Activated CD4-positive, CD25-positive, alpha-beta regulatory T cell treated with anti-CD3 and anti-CD28 coated beads, Interleukin-2, amount 50 U/mL, for 16 hours (primary cell): ENCODE results near the gene KDM4B.

Source experiments
- DNase-seq: peaks from one replicate; pipeline ENCODE4 v3.0.0-alpha.2; 2020; ENCODE audit warnings: low read depth, low spot score

Gene KDM4B

DNA sequence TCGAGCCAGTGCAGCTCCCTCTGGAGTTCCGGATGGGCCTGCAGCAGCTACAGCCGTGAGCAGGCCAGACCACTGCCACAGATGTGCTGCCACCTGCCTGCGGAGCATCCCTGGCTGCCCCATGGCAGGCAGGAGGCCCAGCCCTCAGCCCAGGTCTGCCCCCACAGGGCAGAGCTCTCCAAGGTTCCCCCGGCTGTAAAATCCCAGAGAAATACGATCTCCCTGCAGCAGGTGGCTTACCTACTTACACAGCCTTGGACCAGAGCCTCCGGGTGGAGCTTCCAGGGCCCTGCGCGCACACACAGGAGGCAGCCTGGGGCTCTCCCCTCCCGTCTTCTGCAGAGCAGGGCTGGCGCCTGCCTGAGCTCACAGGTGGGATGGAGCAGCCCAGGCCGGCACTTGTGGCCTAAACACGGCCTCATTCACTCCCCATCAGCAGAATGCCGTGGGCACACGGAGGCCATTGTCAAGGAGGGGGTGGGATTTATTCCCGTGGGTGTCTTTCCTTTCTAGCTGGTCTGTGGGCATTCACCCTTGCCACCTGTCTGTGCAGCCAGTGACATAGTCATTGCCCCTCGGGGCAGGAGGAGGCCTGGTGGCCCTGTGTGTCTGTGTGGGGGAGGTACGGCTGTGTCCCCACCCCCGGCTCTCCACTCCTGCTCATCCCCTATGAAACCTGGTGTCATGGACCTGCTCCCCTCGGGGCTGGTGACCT, 118.0 kb downstream of the KDM4B start:
- no peak for DNase-seq

- DNase-seq, result no peak
These were observed 120.4 kb downstream of the KDM4B start for GRCh38 chr19:5089283-5089682.

- DNase-seq, result no peak
These were observed 121.6 kb downstream of the KDM4B start for GRCh38 chr19:5090465-5091017.

DNA sequence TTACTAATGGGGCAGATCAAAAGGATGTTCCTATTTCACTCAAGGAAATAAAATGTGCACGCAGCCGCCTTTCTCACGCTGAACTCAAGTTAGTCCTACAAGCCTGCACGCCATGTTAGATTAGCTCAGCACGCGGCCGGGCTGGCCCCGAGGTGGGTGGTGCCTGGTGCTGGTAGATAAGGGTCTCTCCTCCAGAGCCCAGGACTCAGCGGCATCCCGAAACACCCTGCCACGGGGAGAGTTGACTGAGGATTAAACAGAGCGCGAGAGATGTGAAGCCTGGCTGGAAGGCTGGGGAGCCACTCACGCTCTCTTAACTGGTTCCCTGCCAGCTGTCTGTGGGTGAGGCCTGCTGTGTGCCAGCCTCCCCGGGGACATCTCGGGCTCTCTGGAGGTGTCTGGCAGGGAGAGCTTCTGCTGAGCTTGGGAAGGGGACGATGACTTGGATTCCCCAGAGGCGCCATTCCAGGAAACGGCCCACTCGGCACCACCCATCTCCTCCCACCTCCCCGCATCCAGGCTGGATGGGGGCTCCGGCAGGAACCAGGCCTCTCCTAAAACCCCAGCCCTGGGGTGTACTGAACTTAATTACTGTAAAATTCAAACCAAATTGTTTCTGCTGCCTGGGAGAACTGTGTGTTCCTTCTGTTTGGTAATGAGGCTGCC, 122.2 kb downstream of the KDM4B start:
- DNase-seq, result no peak

GRCh38 chr19:5091684-5092480, 123.0 kb downstream of the KDM4B start:
- DNase-seq, result no peak

GRCh38 chr19:5092481-5092843, 123.5 kb downstream of the KDM4B start:
- no peak for DNase-seq

GRCh38 chr19:5093297-5093928, 124.5 kb downstream of the KDM4B start:
- DNase-seq, result no peak

- DNase-seq, result no peak
These were observed 125.2 kb downstream of the KDM4B start for GRCh38 chr19:5093948-5094718.

- no peak for DNase-seq
These were observed 126.1 kb downstream of the KDM4B start for GRCh38 chr19:5094768-5095567.

- DNase-seq, result no peak
These were observed 126.6 kb downstream of the KDM4B start for GRCh38 chr19:5095568-5095850.

DNA sequence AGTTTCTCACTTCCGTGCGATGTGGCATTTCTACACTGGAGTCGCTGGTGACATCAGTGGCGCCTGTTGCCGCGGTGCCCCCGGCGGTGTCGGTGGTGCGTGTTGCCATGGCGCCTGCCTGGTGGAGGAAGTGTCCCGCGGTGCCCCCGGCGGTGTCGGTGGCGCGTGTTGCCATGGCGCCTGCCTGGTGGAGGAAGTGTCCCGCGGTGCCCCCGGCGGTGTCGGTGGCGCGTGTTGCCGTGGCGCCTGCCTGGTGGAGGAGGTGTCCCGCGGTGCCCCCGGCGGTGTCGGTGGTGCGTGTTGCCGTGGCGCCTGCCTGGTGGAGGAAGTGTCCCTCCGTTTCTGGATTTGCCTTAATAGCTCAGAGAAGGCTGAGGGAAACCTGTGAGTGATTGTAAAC, 127.6 kb downstream of the KDM4B start:
- no peak for DNase-seq

DNA sequence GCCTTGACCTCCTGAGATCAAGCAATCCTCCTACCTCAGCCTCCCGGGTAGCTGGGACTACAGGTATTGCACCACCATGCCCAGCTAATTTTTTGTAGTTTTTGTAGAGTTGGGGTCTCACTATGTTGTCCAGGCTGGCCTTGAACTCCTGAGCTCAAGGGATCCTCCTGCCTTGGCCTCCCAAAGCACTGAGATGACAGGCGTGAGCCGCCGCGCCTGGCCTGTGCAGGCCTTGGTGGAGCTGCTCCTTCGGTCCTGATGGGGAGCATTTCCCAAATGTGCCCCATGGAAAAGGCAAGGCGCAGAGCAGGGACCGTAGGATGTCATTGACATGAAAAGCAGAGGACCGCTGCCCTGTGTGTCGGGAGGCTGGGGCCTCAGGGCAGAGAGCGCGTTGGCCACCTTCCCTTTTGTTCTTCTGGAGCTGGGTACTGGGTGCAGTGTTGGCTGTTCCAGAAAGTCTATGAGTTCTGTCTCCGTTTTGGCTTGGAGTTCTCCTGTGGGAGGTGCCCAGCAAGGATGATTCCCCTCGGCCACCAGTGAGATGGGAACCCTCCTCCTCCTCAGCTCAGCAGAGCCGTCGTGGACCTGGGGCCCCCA, 128.5 kb downstream of the KDM4B start:
- DNase-seq, result no peak

- DNase-seq, result no peak
These were observed 129.2 kb downstream of the KDM4B start for GRCh38 chr19:5097959-5098623.

DNA sequence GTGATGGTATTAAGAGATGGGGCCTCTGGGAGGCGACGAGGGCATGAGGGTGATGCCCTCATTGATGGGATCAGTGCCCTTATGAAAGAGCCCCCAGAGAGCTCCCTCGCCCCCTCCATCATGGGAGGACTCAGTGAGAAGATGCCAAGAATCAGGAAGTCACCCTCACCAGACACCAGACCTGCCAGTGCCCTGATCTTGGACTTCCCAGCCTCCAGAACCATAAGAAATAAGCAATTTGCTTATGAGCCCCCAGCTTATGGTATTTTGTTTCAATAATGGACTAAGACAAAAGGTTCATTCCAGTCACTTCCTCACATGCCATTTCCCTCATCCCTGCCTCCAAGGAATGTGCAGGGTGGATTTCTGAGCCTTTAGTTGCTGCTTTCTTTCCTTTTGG, 129.7 kb downstream of the KDM4B start:
- DNase-seq, result no peak

DNA sequence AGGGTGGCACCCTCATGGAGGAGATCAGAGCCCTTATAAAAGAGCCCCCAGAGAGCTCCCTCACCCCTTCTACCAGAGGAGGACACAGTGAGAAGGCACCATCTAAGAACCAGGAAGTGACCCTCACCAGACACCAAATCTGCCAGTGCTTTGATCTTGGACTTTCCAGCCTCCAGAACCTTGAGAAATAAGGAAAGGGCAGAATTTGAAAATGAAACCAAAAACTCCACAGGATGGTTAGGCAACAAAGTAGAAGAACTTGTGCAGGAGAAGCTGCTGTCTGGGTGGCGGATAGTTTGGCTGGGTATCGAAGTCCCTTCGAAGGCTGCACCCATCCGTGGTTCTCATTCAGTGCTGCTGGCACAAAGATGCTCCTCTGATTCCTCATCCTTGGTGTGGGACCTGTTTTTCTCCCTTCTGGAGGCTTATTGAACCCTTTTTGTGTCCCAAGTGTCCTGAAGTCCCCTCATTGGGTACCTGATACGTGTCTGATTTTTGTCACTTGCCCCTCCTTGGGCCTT, 130.8 kb downstream of the KDM4B start:
- DNase-seq, result no peak

DNA sequence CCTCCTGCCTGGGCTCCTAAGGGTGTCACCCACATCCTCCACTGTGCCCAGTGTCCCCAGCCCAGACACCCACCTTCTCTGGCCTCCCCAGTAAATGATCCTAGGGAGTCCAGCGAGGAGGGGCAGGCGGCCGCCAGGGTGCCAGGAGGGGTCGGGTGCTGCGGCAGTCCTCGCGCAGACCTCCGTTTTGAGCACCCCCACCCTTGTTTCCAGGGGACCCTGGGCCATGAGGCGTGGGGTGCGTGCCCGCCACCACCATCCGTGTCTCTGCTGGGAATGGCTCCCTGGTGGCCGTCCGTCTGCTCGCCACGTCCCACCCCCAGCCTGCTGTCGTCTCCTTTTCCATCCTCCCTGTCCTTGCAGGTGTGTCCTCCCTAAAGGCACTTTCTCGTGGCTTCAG, 133.0 kb downstream of the KDM4B start:
- no peak for DNase-seq

- no peak for DNase-seq
These were observed 133.6 kb downstream of the KDM4B start for GRCh38 chr19:5102520-5102919.

DNA sequence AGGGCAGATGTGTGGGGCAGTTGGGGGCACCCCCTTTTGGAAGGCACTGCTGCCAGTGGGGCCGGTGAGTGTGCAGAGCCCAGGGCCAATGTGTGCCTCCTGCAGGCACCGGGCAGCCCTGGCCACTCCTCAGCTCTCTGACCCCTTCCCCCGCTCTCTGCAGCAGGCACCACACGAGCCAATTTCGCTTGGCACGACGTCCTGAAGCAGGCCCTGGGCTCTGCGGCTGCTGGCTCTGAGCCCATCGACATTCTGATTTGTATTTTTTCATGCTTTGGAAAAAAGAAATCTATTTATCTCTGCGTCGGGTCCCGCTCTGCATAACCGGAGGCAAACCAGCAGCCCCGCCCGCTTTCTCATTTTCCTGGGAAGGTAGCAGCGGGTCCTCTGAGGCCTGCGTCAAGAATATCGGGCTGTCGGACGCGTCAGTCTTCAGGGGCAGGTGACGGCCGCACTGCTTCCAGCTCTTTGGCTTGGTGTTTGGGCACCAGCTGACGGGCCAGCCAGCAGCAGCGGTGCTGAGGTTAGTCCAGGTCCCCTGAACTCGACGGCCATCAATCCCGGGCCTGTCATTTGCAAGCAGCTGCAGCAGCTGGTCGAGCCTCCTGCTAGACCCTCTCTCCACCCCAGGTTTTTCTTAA, 134.3 kb downstream of the KDM4B start:
- no peak for DNase-seq
